Hepatocyte (in vitro differentiated cells): ENCODE data around the gene GJA9.

Experiments
- CTCF ChIP-seq: fragments of 200-600 bp; sonication (generic); IDR thresholded peaks from 2 replicates; pipeline ENCODE4 v1.5.1; 2016; ENCODE audit warnings: antibody characterized with exemption, mild to moderate bottlenecking; ENCODE audit not compliant: poor library complexity
- EZH2 ChIP-seq: fragments of 200-600 bp; sonication (generic); IDR thresholded peaks from 2 replicates; pipeline ENCODE4 v1.6.1; 2016; ENCODE audit warnings: antibody characterized with exemption, mild to moderate bottlenecking, borderline replicate concordance

DNA sequence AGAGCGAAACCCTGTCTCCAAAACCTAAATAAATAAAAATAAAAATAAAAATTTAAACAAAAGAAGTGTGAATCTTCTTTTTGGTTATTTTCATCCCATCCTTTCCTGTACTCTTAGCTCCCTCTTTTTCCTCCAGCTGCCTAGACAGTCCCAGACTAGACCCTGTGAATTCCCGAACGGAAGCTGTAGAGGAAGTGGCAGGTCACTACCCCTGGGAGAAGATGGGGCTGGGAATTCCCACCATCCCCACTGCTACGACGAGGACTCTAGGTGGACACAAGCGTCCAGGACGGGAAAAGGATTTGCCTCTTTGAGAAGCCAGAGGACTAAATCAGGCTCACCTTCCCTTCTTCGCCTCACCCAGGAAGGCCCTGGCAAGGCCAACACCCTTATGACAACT, 47.7 kb upstream of the GJA9 start:
- TF ChIP-seq EZH2 (no peak), CTCF (no peak)
